ENCODE data around the gene CAGE1.
"Not testable (repeated sequence)": the region's sequence is repeated elsewhere in the genome, so short reads cannot be mapped to it uniquely, and the experiment has no call there.

The CAGE1 gene

DNA sequence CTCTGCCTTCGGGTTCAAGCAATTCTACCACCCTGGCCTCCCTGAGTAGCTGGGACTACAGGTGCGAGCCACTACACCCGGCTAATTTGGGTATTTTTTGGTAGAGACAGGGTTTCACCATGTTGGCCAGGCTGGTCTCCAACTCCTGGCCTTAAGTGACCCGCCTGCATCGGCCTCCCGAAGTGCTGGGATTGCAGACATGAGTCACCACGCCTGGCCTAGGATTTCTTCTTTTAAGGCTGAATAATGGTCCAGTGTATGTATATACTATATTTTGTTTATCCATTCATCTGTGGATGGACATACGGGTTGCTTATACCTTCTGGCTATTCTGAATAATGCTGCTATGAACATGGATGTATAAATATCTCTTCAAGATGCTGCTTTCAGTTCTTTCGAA, 17.2 kb upstream of the CAGE1 start:
- no peak for DNase-seq

GRCh38 chr6:7404546-7404945, 15.0 kb upstream of the CAGE1 start:
- no peak for DNase-seq

- DNase-seq = no peak
Measured at GRCh38 chr6:7402716-7403115, 13.2 kb upstream of the CAGE1 start.

DNA sequence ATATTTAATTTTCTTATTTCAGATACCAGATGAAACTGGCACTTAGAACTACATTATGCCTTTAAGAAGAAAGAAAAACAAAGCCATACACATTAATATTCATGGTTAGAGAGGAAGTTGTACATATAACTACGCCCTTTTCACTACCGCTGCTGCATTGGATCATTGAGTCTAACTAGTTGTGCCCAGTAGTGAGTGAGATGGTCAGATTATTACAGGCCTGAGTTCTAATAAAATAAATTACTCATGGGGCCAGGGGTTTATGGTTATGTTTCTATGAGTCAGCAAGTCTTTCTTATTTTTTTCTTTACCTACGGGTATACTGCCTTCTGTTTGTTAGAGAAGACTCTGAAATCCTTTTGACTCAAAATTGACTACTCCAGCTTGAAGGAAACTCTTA, 11.5 kb upstream of the CAGE1 start:
- DNase-seq = no peak

GRCh38 chr6:7392402-7392801, 2.9 kb upstream of the CAGE1 start:
- no peak for DNase-seq

- DNase-seq = no peak
Measured at GRCh38 chr6:7391151-7391550, 1.6 kb upstream of the CAGE1 start.

GRCh38 chr6:7390226-7390878, 810 bp upstream of the CAGE1 start:
- no peak for DNase-seq

DNA sequence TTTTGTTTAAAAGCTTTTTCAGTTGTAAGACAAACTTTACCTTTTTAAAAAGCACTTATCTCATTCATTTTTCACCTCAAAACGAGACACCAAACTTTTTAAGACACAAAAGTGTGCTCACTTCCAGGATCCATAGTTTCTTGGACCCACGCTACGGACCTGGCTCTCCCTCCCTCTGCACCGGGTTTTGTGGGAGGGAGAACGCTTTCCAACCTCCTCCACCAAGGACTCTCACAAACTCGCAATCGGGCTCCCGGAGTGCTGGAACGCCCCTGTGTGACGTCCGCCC, 436 bp downstream of the CAGE1 start:
- DNase-seq = no peak

GRCh38 chr6:7381092-7381491, 8.4 kb downstream of the CAGE1 start:
- no peak for DNase-seq

- no peak for DNase-seq
Measured at GRCh38 chr6:7378740-7379139, 10.8 kb downstream of the CAGE1 start.

DNA sequence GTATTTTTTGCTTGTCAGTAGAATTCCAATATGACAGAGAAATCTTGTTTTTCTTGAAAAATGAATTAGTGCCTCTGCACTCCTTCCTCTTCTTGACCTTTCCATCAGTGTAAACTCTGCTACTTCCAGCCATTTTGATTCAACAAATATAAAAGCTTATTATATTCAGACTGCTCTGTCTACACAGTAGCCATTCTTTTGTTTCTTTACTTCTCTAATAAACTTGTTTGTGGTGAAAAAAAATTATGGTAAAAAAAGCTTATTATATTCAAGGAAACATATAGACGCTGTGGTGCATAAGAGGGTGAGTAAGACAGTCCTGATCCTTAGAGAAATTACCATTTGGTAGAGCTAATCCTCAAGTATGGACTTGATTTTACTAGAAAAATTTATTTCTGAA, 11.6 kb downstream of the CAGE1 start:
- no peak for DNase-seq

DNA sequence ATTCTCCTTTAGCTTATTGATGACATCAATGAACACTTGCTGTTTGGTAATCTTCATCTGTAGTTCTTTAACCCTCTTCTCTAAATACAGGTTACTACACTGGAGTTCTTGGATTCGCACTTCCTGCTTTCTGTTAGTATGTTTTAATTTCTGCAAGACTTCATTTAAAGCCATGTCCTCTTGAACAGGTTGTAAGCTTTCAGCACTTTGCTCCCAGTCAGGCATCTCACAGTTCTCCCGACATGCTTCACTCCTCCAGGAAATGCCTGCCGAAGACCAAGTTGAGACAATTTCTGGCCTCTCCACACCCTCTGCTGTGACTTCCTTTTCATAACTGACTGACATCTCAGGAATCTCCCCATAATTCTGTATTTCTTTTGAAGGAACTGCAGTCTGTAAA, 15.8 kb downstream of the CAGE1 start:
- no peak for DNase-seq

- no peak for DNase-seq
Measured at GRCh38 chr6:7367408-7367807, 22.1 kb downstream of the CAGE1 start.

- DNase-seq = not testable (repeated sequence)
Measured at GRCh38 chr6:7351916-7352315, 37.6 kb downstream of the CAGE1 start.

DNA sequence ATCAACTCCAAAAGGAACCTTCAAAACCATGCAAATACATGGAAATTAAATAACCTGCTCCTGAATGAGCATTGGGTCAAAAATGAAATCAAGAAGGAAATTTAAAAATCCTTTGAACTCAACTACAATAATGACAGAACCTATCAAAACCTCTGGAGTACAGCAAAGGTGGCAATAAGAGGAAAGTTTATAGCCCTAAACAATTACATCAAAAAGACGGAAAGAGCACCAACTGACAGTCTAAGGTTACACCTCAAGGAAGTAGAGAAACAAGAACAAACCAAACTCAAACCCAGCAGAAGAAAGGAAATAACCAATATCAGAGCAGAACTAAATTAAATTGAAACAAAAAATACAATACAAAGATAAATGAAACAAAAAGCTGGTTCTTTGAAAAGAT, 39.0 kb downstream of the CAGE1 start:
- DNase-seq = not testable (repeated sequence)

GRCh38 chr6:7347551-7347997, 42.0 kb downstream of the CAGE1 start:
- DNase-seq = not testable (repeated sequence)

GRCh38 chr6:7344773-7345450, 44.6 kb downstream of the CAGE1 start:
- DNase-seq = not testable (repeated sequence)

- no peak for DNase-seq
Measured at GRCh38 chr6:7343546-7344475, 45.7 kb downstream of the CAGE1 start.

GRCh38 chr6:7341989-7342742, 47.4 kb downstream of the CAGE1 start:
- DNase-seq = no peak

DNA sequence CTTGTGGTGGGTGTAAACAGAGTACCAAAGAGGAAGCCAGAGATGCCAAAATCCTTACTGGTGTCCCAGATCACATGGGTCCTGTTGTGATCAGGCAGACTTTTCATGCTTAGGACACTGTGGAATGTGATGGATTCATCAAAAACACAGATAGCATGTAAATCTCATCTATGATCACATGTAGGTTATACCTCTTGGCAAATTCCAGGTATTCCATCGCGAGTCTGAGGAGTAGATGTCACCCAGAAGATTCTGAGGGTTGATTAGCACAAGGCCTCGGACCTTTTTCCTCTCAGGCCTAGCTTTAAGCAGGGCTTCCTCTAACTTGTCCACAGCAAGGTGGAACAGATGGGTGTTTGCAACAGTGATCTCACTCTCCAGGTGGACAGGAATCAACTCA, 48.3 kb downstream of the CAGE1 start:
- DNase-seq = no peak

- DNase-seq = not testable (repeated sequence)
Measured at GRCh38 chr6:7339007-7339732, 50.4 kb downstream of the CAGE1 start.

DNA sequence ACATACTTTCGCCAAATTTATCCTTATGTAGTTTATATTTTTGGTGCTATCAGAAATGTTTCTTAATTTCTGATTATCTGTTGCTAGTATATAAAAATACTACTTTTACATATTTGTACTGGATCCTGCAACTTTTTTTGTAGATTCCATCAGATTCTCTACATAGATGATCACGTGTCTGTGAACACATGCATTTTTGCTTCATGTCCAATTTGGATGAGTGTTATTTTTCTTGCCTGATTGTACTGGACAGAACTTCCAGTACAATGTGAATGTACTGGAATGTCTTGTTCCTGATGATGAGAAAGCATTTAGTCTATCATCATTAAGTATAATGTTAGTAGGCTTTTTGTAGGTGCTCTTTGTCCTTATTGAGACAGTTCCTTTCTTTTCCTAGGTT, 51.5 kb downstream of the CAGE1 start:
- no peak for DNase-seq
